HepG2 (cell line): Measurements from ENCODE around the gene OSBPL8. TPM values are rescaled to one million over a fixed set of nuclear protein-coding genes. Genes with fewer than 3 reads are reported as not detected.

Experiments
- CBX5 ChIP-seq: sonication (generic); formaldehyde crosslinking; IDR thresholded peaks from 2 replicates; pipeline ENCODE4 v1.4.0; 2020; ENCODE audit warnings: missing genetic modification reagents, borderline replicate concordance
- CENPT ChIP-seq: sonication (generic); formaldehyde crosslinking; IDR thresholded peaks from 2 replicates; pipeline ENCODE4 v1.8.0; 2022; ENCODE audit warnings: low read depth, mild to moderate bottlenecking, moderate library complexity, missing genetic modification reagents
- GZF1 ChIP-seq: sonication (generic); formaldehyde crosslinking; IDR thresholded peaks from 2 replicates; pipeline ENCODE4 v1.5.1; 2020; ENCODE audit warnings: mild to moderate bottlenecking, missing genetic modification reagents
- HOXA9 ChIP-seq: sonication (generic); formaldehyde crosslinking; IDR thresholded peaks from 2 replicates; pipeline ENCODE4 v1.8.1; 2022; ENCODE audit warnings: missing genetic modification reagents, mild to moderate bottlenecking, moderate library complexity, borderline replicate concordance
- NR1H2 ChIP-seq: sonication (generic); formaldehyde crosslinking; IDR thresholded peaks from 2 replicates; pipeline ENCODE4 v1.8.1; 2022; ENCODE audit warnings: low read depth, missing genetic modification reagents, borderline replicate concordance
- RARG ChIP-seq: sonication (generic); formaldehyde crosslinking; IDR thresholded peaks from 2 replicates; pipeline ENCODE4 v1.4.0; 2020; ENCODE audit warnings: low read depth, mild to moderate bottlenecking, missing genetic modification reagents
- RFXAP ChIP-seq: sonication (generic); formaldehyde crosslinking; IDR thresholded peaks from 2 replicates; pipeline ENCODE4 v1.4.0; 2020; ENCODE audit warnings: missing genetic modification reagents, borderline replicate concordance
- SRY ChIP-seq: sonication (generic); formaldehyde crosslinking; IDR thresholded peaks from 2 replicates; pipeline ENCODE4 v1.8.0; 2022; ENCODE audit warnings: mild to moderate bottlenecking, missing genetic modification reagents
- ZBTB1 ChIP-seq: sonication (generic); formaldehyde crosslinking; IDR thresholded peaks from 2 replicates; pipeline ENCODE4 v1.4.0; 2020; ENCODE audit warnings: missing genetic modification reagents, borderline replicate concordance
- ZFY ChIP-seq: sonication (generic); formaldehyde crosslinking; IDR thresholded peaks from 2 replicates; pipeline ENCODE4 v1.4.0; 2020; ENCODE audit warnings: missing genetic modification reagents
- ZKSCAN5 ChIP-seq: sonication (generic); formaldehyde crosslinking; IDR thresholded peaks from 2 replicates; pipeline ENCODE4 v1.5.1; 2020; ENCODE audit warnings: mild to moderate bottlenecking, missing genetic modification reagents
- ZNF205 ChIP-seq: IDR thresholded peaks from 2 replicates; pipeline ENCODE4 v1.6.1; 2018; ENCODE audit warnings: missing biosample characterization, missing genetic modification reagents
- ZNF234 ChIP-seq: sonication (generic); formaldehyde crosslinking; conservative IDR thresholded peaks from 2 replicates; pipeline ENCODE4 v1.5.1; 2020; ENCODE audit warnings: mild to moderate bottlenecking, missing genetic modification reagents
- ZNF263 ChIP-seq: sonication (generic); formaldehyde crosslinking; IDR thresholded peaks from 2 replicates; pipeline ENCODE4 v1.4.0; 2020; ENCODE audit warnings: missing genetic modification reagents
- ZNF282 ChIP-seq: fragments of 450-650 bp; IDR thresholded peaks from 2 replicates; pipeline ENCODE4 v1.6.1; 2018; ENCODE audit not compliant: partially characterized antibody
- ZNF343 ChIP-seq: sonication (generic); formaldehyde crosslinking; IDR thresholded peaks from 2 replicates; pipeline ENCODE4 v1.4.0; 2020; ENCODE audit warnings: mild to moderate bottlenecking, missing genetic modification reagents
- ZNF432 ChIP-seq: sonication (generic); formaldehyde crosslinking; IDR thresholded peaks from 2 replicates; pipeline ENCODE4 v1.5.0; 2020; ENCODE audit warnings: missing genetic modification reagents, mild to moderate bottlenecking, borderline replicate concordance
- ZNF496 ChIP-seq: sonication (generic); formaldehyde crosslinking; IDR thresholded peaks from 2 replicates; pipeline ENCODE4 v1.8.1; 2023; ENCODE audit warnings: mild to moderate bottlenecking, moderate library complexity, missing genetic modification reagents; ENCODE audit not compliant: insufficient replicate concordance
- ZNF615 ChIP-seq: sonication (generic); formaldehyde crosslinking; IDR thresholded peaks from 2 replicates; pipeline ENCODE4 v1.5.0; 2020; ENCODE audit warnings: mild to moderate bottlenecking, missing genetic modification reagents, borderline replicate concordance
- ZNF672 ChIP-seq: sonication (generic); formaldehyde crosslinking; IDR thresholded peaks from 2 replicates; pipeline ENCODE4 v1.8.1; 2022; ENCODE audit warnings: missing genetic modification reagents
- ZNF737 ChIP-seq: sonication (generic); formaldehyde crosslinking; IDR thresholded peaks from 2 replicates; pipeline ENCODE4 v1.5.0; 2020; ENCODE audit warnings: missing genetic modification reagents, mild to moderate bottlenecking, borderline replicate concordance
- ZSCAN12 ChIP-seq: sonication (generic); formaldehyde crosslinking; IDR thresholded peaks from 2 replicates; pipeline ENCODE4 v1.9.0; 2021; ENCODE audit warnings: mild to moderate bottlenecking, missing genetic modification reagents
- polyA plus RNA-seq, 8 experiments: library from polyadenylated mRNA; depleted of rRNA in 3 of 8; stranded (reverse) in 7 of 8; unstranded in 1 of 8; fragments of >200 nt; fragmentation: Illumina TruSeq in 4 of 8; extraction: Trizol in 4 of 8; gene quantifications; 2 replicates each; pipeline versions ENCODE4 v1.2.1 to v1.2.3, GENCODE V29; 2011 to 2016; ENCODE audit warnings: low read depth in 4 of 8, missing spikeins in 1 of 8, mixed read lengths in 1 of 8; ENCODE audit not compliant: insufficient read depth in 1 of 8
- total RNA-seq, 5 experiments: library from RNA; depleted of rRNA; stranded (reverse); fragments of >200 nt; fragmentation: Illumina TruSeq; extraction: Trizol; gene quantifications; 2 replicates each; pipeline ENCODE4 v1.2.3, GENCODE V29; 2016; ENCODE audit warnings: low read depth in 1 of 5
- TF ChIP-seq, protein P1 (sequence below): sonication (generic); formaldehyde crosslinking; IDR thresholded peaks from 2 replicates; pipeline ENCODE4 v1.5.0; 2020; ENCODE audit warnings: missing genetic modification reagents
- TF ChIP-seq, protein P2 (sequence below): sonication (generic); formaldehyde crosslinking; IDR thresholded peaks from 2 replicates; pipeline ENCODE4 v1.4.0; 2020; ENCODE audit warnings: missing genetic modification reagents, borderline replicate concordance
- TF ChIP-seq, protein P3 (sequence below): sonication (generic); formaldehyde crosslinking; IDR thresholded peaks from 2 replicates; pipeline ENCODE4 v1.5.0; 2020; ENCODE audit warnings: missing genetic modification reagents, mild to moderate bottlenecking, borderline replicate concordance
- TF ChIP-seq, protein P4 (sequence below): sonication (generic); formaldehyde crosslinking; IDR thresholded peaks from 2 replicates; pipeline ENCODE4 v1.5.0; 2020; ENCODE audit warnings: mild to moderate bottlenecking, missing genetic modification reagents

The OSBPL8 gene
- total and polyA plus RNA-seq, 2 of the 13 experiments (the other 11 are each of a cell fraction or from before 2014, with no cell fraction given) = 11.0 to 33.9 TPM

DNA sequence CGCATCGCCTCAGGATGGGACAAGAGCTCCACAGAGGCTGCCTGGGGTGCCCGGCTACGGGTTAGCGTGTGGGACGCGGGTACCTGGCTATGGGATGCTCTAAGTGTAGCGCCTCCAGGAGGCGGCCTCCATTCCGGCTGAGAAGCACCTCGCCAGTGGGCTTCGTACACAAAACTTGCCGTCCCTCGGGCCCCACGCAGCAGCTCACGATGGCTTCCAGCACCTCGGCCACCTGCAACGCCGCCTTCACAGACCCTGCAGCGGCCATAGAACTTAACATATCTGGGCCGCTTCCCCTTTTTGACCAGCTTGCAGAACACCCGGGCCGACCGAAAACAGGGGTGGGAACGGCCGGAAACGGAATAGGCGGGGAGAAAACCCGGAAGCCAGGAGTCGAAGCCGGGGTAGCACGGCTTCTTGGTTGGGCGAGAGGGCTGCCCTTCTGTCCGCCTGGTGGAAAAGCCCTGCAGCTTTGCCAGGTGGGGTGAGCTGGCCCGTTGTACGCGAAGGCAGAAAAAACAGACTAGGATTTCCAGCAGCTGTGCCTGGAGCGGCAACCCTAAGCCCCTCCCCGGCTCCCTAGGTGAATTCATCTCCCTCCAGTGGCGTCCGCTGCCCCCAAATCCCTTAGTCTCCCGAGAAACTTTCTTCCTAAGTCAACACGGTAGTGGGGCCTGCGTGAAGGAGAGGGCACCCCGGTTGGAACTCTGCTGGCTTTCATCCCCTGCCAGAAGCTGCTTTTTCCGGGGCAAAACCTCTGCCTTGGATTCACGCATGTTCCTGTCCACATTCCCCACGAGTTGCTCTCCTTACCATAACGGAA, 211.3 kb downstream of the OSBPL8 start, which contains the start of gene BBS10 (continued):
- TF ChIP-seq ZSCAN12 (CRISPR knock-in tag) (no peak), CENPT (CRISPR knock-in tag) (no peak), RFXAP (peak; percentile 79; the same call in 1 of the 2 replicates), NR1H2 (CRISPR knock-in tag) (no peak), ZNF282 (no peak), ZNF496 (CRISPR knock-in tag) (no peak), ZNF205 (CRISPR knock-in tag) (no peak), ZNF343 (CRISPR knock-in tag) (peak; percentile 76; the same call in 1 of the 2 replicates), ZNF432 (CRISPR knock-in tag) (no peak), GZF1 (CRISPR knock-in tag) (no peak), ZNF234 (CRISPR knock-in tag) (no peak), SRY (peak; percentile 40; the same call in 1 of the 2 replicates), ZNF737 (CRISPR knock-in tag) (no peak), HOXA9 (CRISPR knock-in tag) (no peak), ZNF263 (CRISPR knock-in tag) (peak; percentile 33), RARG (CRISPR knock-in tag) (no peak), ZBTB1 (CRISPR knock-in tag) (no peak), CBX5 (CRISPR knock-in tag) (peak; percentile 34; the same call in 1 of the 2 replicates), ZNF615 (CRISPR knock-in tag) (peak; percentile 60; the same call in 1 of the 2 replicates), ZKSCAN5 (CRISPR knock-in tag) (no peak), ZFY (CRISPR knock-in tag) (peak; percentile 84), ZNF672 (CRISPR knock-in tag) (no peak)
- TF ChIP-seq, protein P1, sequence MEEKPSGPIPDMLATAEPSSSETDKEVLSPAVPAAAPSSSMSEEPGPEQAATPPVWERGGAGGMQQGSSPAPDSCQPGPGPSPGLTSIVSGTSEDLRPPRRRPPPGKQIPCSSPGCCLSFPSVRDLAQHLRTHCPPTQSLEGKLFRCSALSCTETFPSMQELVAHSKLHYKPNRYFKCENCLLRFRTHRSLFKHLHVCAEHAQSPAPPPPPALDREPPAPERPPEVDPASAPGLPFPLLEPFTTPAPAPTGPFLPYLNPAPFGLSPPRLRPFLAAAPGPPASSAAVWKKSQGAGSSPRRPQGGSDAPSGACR (CRISPR knock-in tag) = no peak
- TF ChIP-seq, protein P2, sequence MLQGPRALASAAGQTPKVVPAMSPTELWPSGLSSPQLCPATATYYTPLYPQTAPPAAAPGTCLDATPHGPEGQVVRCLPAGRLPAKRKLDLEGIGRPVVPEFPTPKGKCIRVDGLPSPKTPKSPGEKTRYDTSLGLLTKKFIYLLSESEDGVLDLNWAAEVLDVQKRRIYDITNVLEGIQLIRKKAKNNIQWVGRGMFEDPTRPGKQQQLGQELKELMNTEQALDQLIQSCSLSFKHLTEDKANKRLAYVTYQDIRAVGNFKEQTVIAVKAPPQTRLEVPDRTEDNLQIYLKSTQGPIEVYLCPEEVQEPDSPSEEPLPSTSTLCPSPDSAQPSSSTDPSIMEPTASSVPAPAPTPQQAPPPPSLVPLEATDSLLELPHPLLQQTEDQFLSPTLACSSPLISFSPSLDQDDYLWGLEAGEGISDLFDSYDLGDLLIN (CRISPR knock-in tag) = peak; percentile 69; the same call in 1 of the 2 replicates
- TF ChIP-seq, protein P3, sequence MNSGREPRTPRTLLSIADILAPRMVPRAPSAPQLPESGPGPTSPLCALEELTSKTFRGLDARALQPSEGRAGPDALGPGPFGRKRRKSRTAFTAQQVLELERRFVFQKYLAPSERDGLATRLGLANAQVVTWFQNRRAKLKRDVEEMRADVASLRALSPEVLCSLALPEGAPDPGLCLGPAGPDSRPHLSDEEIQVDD (CRISPR knock-in tag) = no peak
- TF ChIP-seq, protein P4, sequence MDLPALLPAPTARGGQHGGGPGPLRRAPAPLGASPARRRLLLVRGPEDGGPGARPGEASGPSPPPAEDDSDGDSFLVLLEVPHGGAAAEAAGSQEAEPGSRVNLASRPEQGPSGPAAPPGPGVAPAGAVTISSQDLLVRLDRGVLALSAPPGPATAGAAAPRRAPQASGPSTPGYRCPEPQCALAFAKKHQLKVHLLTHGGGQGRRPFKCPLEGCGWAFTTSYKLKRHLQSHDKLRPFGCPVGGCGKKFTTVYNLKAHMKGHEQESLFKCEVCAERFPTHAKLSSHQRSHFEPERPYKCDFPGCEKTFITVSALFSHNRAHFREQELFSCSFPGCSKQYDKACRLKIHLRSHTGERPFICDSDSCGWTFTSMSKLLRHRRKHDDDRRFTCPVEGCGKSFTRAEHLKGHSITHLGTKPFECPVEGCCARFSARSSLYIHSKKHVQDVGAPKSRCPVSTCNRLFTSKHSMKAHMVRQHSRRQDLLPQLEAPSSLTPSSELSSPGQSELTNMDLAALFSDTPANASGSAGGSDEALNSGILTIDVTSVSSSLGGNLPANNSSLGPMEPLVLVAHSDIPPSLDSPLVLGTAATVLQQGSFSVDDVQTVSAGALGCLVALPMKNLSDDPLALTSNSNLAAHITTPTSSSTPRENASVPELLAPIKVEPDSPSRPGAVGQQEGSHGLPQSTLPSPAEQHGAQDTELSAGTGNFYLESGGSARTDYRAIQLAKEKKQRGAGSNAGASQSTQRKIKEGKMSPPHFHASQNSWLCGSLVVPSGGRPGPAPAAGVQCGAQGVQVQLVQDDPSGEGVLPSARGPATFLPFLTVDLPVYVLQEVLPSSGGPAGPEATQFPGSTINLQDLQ (CRISPR knock-in tag) = no peak
